ENCODE results near the gene GDAP1L1.
A peak's percentile ranks its signal among the peaks of the same experiment; 100 is the strongest.
"Not testable (repeated sequence)": the region's sequence is repeated elsewhere in the genome, so short reads cannot be mapped to it uniquely, and the experiment has no call there.

Gene GDAP1L1

GRCh38 chr20:44306927-44307326, 59.8 kb downstream of the GDAP1L1 start:
- DNase-seq: no peak

DNA sequence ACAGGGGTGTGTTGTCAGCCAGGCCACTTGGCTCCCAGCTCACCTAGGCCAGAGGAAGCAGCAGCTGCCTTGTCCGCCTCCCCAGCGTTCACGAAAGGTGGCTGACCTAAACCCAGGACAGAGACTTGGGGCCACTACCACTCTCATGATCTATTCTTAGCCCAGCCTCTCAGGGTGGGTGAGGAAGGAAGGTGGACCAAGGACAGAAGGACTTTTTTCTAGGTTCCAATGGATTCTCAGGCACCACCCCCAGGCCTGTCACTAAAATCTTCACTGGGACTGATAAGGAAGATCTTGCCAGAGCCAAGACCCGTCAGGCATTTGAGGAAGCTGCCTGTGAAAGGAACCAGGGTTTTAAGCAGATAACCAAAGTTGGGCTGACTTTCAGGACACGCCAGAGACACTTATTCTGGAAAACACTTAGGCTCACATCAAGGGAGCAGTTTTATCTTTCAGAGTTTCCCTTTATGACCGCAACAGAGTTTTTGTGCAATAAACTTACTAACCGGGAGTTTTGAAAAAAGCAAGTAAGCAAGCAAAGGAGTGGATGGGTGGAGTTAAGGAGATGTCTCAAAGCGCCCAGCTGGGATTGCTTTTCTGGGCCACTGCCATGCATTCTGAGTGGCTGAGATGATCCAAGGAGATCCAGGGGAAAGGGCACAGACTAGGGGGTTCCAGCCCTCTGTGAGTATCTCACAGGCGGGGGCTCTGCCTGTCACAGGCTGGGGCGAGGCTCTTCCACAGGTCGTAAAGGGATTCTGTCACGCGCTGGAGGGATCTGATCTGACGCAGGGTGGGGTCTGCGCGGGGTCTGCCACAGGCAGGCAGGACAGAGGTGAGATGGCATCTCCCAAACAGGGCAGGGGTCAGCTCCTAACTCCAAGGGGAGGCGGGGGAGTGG, 62.9 kb downstream of the GDAP1L1 start:
- DNase-seq: no peak

DNA sequence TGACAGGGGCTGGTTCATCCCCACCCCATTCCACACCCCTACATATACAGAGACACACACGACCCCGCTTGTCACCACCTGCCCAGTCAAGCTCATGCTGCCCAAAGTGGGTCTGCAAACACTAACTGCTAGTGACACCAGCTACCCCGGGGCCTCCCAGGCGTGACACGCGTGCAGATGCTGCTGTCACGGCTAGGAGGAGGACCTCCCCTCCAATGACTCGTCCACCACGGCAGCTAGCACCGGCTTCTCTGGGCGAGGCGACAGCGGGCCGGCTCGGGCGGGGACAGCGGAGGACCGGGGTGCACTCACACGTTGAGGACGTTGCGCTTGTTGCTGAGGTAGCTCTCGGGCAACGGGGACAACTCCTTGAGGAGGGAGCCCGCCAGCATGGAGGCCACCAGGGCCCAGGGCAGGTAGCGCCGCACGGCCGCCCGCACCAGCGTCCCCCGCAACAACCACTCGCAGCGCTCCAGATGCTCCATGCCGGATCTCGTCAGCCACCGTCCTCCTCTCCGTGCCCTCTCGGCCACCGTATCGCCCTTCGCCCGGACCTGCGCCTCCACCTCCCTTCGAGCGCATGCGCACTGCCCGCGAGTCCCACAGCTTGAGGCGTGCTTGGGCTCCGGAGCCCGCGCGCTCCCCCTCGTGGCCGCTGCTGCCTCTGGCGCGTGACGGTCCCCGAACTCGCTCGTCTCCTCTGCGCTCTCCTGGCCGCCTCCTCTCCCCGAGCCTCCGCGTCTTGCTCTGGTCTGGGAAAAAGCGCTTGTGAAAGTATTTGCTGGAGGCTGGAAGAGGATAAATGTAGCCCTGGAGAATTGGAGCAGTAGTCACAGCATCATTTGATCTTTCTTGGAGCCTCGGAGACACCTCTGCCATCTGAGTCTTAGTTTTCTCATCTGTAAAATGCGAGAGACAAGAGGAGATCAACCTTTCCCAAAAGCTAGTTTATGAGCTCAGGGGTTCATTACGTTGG, 63.8 kb downstream of the GDAP1L1 start, which contains the start of gene FITM2:
Gene FITM2 (minus strand): TSS at position 539 of the 976 bp plus-strand sequence. CDS start 54 bp downstream, at position 485.
- peak; percentile 98 to 99 for DNase-seq

DNA sequence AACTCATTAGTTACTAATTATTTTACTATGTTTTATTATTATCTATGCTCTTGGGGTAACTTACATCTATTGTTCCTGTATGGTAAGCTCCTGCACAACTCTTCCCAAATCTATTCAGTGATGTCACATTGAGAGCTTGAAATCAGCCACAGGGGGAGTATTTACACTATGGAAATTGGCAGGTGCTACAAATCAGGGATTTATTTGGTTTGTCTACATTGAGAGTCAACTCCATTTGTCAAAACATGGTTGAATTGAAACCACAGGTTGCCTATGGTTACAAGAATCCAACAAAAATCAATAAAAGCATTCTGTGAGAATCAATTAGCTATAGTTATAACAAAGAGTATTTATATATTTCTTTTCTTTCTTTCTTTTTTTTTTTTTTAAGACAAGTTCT, 67.8 kb downstream of the GDAP1L1 start:
- no peak for DNase-seq

DNA sequence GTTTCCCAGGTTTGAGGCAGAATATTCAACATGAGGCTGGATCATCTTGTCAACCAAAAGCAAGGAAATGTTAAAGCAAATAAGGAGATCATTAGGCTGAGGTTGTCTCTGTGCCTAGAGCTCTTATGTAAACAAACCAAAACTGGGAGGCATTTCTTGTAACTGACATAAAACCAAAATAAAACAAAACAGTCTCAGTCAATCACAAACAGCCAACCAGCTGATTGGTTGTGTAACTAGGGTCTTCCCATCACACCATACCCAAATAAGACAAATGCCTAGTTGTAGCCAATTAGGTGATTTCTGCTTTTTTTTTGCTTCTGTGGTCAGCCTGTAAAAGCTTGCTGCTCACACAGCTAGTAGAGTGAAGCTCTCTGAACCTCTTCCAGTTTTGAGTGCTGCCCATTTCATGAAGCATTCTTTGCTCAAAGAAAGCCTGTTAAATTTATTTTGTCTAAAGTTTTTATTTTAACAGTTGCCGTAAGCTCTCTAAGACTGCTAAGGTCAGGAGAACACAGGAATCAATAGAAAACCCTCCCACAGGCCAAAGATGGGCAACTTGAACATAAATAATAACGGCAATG, 72.8 kb downstream of the GDAP1L1 start:
- no peak for DNase-seq

DNA sequence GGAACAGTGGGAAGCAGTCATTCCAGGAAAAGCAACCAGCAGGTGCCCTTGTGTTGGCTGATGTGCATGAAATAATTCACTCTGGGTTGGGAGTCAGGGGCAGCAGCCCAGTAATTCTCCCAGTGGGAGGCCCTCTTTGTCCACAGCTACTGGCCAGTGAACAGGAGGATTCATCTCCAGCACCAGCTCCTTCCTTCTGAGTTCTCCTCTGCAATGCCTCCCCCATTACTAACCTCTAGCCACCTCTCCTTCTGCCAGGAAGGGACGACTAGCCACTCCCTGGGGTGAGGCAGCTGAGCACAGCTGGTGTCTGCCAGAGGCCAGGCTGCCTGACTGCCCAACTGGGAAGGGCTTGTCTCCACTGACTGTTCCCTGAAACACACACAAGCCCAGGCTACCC, 77.2 kb downstream of the GDAP1L1 start:
- DNase-seq: no peak

GRCh38 chr20:44326391-44327159, 79.5 kb downstream of the GDAP1L1 start:
- DNase-seq: peak; percentile 5 to 36

DNA sequence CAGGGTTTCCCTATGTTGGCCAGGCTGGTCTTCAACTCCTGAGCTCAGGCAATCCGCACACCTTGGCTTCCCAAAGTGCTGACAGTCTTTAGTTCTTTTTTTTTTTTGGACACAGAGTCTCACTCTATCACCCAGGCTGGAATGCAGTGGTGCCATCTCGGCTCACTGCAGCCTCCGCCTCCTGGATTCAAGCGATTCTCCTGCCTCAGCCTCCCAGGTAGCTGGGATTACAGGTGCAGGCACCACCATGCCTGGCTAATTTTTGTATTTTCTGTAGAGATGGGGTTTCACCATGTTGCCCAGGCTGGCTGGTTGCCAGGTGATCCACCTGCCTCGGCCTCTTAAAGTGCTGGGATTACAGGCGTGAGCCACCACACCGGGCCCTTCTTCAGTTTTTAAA, 80.6 kb downstream of the GDAP1L1 start:
- DNase-seq: not testable (repeated sequence)

- no peak for DNase-seq
These were observed 81.3 kb downstream of the GDAP1L1 start for GRCh38 chr20:44328428-44328827.
